Osteoblast (primary cell): ENCODE data around the gene FBXO21. TPM values are rescaled to one million over a fixed set of nuclear protein-coding genes. Genes with fewer than 3 reads are reported as not detected.
A peak's percentile ranks its signal among the peaks of the same experiment; 100 is the strongest.

Experiments used
- DNase-seq: peaks from one replicate; pipeline ENCODE4 v3.0.0; 2011; ENCODE audit warnings: low spot score, mixed read lengths; ENCODE audit not compliant: insufficient read length; ENCODE audit errors: missing footprints
- H2AFZ ChIP-seq: 2 replicates; pipeline ENCODE4 v1.6.0; 2011; ENCODE audit warnings: mild to moderate bottlenecking, low read length
- H3K27ac ChIP-seq: 2 replicates; pipeline ENCODE4 v1.5.1; 2011; ENCODE audit warnings: mild to moderate bottlenecking, low read depth, low read length, moderate library complexity
- H3K27me3 ChIP-seq: 2 replicates; pipeline ENCODE4 v1.6.0; 2012; ENCODE audit warnings: mild to moderate bottlenecking, control low read depth, inconsistent platforms, low read length, moderate library complexity; ENCODE audit not compliant: insufficient read depth
- H3K36me3 ChIP-seq: 2 replicates; pipeline ENCODE4 v1.5.1; 2011; ENCODE audit warnings: mild to moderate bottlenecking, low read length, control low read depth, moderate library complexity; ENCODE audit not compliant: insufficient read depth
- H3K4me1 ChIP-seq: 2 replicates; pipeline ENCODE4 v1.5.1; 2011; ENCODE audit warnings: mild to moderate bottlenecking, low read length, control low read depth, moderate library complexity; ENCODE audit not compliant: insufficient read depth
- H3K4me2 ChIP-seq: 2 replicates; pipeline ENCODE4 v1.6.0; 2011; ENCODE audit warnings: mild to moderate bottlenecking, low read length; ENCODE audit not compliant: insufficient read depth
- H3K4me3 ChIP-seq: fragments of 200-600 bp; sonication (generic); 3 replicates; pipeline ENCODE4 v1.5.1; 2012; ENCODE audit warnings: mild to moderate bottlenecking, low read length, inconsistent platforms; ENCODE audit not compliant: insufficient read depth
- H3K79me2 ChIP-seq: 2 replicates; pipeline ENCODE4 v1.6.0; 2012; ENCODE audit warnings: mild to moderate bottlenecking, low read length, control low read depth, inconsistent platforms; ENCODE audit not compliant: insufficient read depth
- H3K9me3 ChIP-seq: 2 replicates; pipeline ENCODE4 v1.5.1; 2011; ENCODE audit warnings: low read depth, low read length, control low read depth
- H4K20me1 ChIP-seq: 2 replicates; pipeline ENCODE4 v1.6.0; 2012; ENCODE audit warnings: mild to moderate bottlenecking, low read length, control low read depth; ENCODE audit not compliant: insufficient read depth
- CTCF ChIP-seq: IDR thresholded peaks from 2 replicates; pipeline ENCODE4 v1.5.1; 2011; ENCODE audit warnings: mild to moderate bottlenecking, low read depth, low read length, moderate library complexity; ENCODE audit errors: extremely low read depth
- total RNA-seq: library from RNA; depleted of rRNA; stranded (reverse); fragments of >200 nt; gene quantifications from 2 replicates; pipeline ENCODE4 v1.2.3, GENCODE V29; 2012

The FBXO21 gene
- total RNA-seq, 1 donor = 81.1 TPM

DNA sequence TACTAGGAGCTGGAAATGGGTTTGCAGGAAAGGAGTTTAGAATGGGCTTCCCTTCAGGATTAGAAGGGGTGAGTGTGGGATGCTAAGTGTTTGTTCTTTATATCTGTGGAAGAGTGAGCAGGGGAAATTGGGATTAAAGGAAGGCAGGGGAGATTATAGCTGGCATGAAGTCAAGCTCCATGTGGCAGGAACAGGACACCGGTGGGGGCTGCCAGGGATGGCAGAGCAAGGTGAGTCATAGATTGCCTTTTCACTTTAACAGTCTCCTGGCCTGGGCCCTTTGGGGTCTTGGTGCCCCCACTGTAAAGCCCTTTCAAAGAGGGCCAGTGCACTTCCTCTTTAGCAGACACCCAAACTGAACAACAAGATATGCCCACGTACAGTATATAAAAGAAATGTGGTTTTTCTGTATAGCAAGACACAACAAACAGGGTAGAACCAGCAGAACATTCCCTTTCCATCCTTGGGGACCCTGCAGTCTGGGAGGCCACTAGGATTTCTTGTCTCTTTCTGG is 23.1 kb upstream of the FBXO21 start:
- H3K27ac ChIP-seq = no peak overlapping the region
- no peaks in the 10 kb centered on the region for H3K27me3 ChIP-seq
- no peaks in the 10 kb centered on the region for H3K4me1 ChIP-seq
- no peaks in the 10 kb centered on the region for H4K20me1 ChIP-seq
- DNase-seq = no peak
- no peaks in the 10 kb centered on the region for H3K36me3 ChIP-seq
- no peak overlapping the region for H2AFZ ChIP-seq
- no peak overlapping the region for H3K4me2 ChIP-seq
- no peak for TF ChIP-seq CTCF
- H3K79me2 ChIP-seq = no peaks in the 10 kb centered on the region
- H3K9me3 ChIP-seq = no peaks in the 10 kb centered on the region
- no peak overlapping the region for H3K4me3 ChIP-seq

DNA sequence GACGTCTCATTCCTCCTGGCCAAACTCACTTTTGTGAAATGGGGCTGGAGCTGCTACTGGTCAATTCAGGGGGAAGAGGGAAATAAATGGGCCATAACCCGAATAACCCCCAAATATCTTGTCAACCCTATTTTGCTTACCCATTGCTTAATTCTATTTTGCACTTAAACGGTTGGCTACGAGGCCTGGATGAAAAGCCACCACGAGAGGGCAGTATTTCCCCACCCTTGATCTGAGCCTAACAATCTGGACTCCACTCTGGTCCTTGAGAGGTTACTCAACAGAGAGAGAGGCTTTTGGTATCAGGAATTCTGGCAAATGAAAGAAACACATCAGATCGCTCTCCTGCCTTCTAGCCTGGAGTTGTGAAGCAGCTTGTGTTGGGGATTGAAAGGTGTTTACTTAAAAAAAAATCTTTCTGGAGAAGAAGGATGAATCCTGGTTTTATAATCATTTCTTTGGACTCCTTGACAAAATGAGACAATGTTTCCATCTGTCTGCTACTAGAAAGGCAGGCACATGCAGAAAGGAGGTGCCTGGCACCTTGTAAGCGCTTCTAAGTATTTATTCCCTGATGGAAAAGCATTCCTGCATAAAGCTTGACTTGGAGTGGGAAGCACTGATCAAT is 22.4 kb upstream of the FBXO21 start:
- peak; percentile 97 for DNase-seq
- no peaks in the 10 kb centered on the region for H4K20me1 ChIP-seq
- no peak overlapping the region for H3K27ac ChIP-seq
- no peaks in the 10 kb centered on the region for H3K9me3 ChIP-seq
- H3K4me3 ChIP-seq = no peak overlapping the region
- no peaks in the 10 kb centered on the region for H3K79me2 ChIP-seq
- H3K36me3 ChIP-seq = no peaks in the 10 kb centered on the region
- H3K4me2 ChIP-seq = no peak overlapping the region
- no peaks in the 10 kb centered on the region for H3K27me3 ChIP-seq
- H2AFZ ChIP-seq = no peak overlapping the region
- no peaks in the 10 kb centered on the region for H3K4me1 ChIP-seq
- TF ChIP-seq CTCF = peak; percentile 97

DNA sequence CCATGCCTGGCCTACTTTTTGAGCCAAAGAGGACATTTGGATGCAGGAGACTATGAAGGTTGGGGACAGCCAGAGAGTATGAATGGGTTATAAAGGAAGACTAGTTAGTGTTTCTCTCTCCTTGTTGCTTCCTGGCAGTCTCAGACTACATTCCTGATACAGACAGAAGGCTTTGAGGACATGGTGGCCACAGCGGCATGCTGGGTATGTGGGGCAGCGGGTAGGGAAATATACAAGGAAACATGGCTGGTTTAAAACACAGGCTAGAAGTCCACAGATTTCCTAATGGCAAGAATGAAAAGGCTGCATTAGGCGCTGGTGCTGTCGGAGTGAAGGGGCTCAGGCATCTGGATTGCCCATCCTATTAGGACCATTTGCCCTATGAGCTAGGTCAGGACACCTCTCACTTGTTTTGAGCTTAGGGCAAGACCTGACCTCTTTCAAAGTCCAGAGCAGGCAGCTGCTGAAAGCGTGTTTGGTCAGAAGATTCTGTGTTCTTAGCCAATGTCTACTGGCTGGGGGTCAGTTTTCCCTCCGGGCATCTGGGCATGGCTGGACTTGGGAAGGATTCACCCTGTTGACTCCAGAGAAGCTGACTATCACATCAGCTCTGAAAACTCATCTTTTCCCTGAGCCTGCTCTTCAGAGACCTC is 20.1 kb upstream of the FBXO21 start:
- H3K4me1 ChIP-seq = no peaks in the 10 kb centered on the region
- TF ChIP-seq CTCF = no peak

DNA sequence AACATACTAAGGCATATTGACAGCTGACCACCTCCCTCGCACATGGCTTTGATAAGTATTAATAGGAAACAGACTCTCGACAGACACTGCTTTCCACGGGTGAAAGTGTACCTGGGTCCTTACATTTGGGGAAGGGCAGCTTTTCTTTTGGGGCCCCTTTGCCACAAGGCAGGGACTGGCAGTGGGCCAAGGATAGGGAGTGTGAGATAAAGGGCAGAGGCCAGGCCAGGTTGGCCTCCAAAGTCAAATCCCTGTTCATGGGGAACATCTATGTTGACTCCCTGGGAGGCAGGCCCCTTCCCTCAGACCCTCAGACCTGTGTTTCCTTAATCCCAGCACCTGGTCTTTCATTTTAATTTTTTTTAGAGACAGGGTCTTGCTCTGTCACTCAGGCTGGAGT is 19.4 kb upstream of the FBXO21 start:
- DNase-seq = no peak
- Histone ChIP-seq H2AFZ (no peak overlapping the region), H3K36me3 (no peaks in the 10 kb centered on the region), H3K4me2 (no peak overlapping the region), H3K4me3 (no peak overlapping the region), H4K20me1 (no peaks in the 10 kb centered on the region), H3K9me3 (no peaks in the 10 kb centered on the region), H3K4me1 (no peaks in the 10 kb centered on the region), H3K27ac (no peak overlapping the region), H3K27me3 (no peaks in the 10 kb centered on the region), H3K79me2 (no peaks in the 10 kb centered on the region)
- no peak for TF ChIP-seq CTCF

More for the DNA sequence above, 20.1 kb upstream of the FBXO21 start:
- H2AFZ ChIP-seq = no peak overlapping the region
- H3K36me3 ChIP-seq = no peaks in the 10 kb centered on the region
- no peak overlapping the region for H3K27ac ChIP-seq
- no peak for DNase-seq
- no peaks in the 10 kb centered on the region for H3K9me3 ChIP-seq
- no peaks in the 10 kb centered on the region for H3K27me3 ChIP-seq
- no peaks in the 10 kb centered on the region for H3K79me2 ChIP-seq
- H3K4me2 ChIP-seq = no peak overlapping the region
- H4K20me1 ChIP-seq = no peaks in the 10 kb centered on the region
- H3K4me3 ChIP-seq = no peak overlapping the region
